RPMI8226 (cell line): ENCODE data around the gene OR8B4.
"Not testable (repeated sequence)": the region's sequence is repeated elsewhere in the genome, so short reads cannot be mapped to it uniquely, and the experiment has no call there.

ENCODE experiments used
- DNase-seq: peaks from one replicate; pipeline ENCODE4 v3.0.0-alpha.2; 2015

OR8B4 gene, protein sequence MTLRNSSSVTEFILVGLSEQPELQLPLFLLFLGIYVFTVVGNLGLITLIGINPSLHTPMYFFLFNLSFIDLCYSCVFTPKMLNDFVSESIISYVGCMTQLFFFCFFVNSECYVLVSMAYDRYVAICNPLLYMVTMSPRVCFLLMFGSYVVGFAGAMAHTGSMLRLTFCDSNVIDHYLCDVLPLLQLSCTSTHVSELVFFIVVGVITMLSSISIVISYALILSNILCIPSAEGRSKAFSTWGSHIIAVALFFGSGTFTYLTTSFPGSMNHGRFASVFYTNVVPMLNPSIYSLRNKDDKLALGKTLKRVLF

GRCh38 chr11:124424384-124424921, at the start of gene OR8B4:
Gene OR8B4, minus strand, starts transcription at chr11:124424871. Its CDS starts 0 bp downstream, at chr11:124424871.
- DNase-seq: no peak

DNA sequence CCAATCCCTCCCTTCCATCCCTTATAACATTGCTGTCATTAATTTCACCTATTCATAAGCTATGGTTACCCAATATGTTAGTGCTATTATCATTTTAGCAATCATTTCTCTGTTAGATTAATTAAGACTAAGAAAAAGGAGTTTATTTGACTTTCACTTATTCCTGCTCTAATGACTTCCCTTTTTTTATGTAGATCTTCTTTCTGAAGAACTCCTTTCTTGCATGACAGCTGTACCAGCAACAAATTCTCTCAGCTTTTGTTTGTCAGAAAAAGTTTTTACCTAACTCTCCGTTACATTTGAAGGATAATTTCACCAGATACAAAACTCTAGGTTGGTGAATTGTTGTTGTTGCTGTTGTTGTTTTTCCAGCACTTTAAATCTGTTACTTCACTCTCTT, 49.4 kb upstream of the OR8B4 start:
- no peak for DNase-seq

GRCh38 chr11:124473476-124473875, 48.8 kb upstream of the OR8B4 start:
- no peak for DNase-seq

DNA sequence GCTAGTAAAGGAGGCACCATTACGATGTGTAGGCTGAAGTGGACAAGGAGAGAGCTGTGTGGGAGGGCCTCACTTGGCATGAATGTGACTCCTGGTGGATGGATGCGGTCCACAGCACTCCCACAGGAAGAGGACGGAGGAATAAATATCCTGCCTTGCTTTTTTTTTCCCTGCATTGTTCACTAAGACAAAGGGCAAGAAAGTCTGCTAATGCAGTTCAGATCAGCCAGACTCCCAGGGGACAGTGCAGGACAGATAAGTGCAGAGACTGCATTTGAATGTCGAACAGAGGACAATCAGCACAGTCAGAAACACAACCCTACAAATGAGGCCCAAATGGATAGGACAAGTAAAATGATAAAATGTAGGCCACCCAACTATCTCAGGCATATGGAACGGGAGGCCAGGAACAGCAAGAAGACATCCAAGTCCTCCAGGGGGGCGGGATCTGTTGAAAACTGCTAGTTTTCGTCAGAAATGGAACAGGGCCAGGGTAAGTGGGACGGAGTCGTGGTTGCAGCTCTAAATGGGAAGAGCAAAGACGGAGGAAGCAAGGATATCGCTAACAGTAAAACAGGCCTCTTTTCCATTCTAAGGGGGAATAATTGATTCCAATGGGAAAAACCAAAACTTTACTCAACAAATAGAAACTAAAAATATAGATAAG, 46.0 kb upstream of the OR8B4 start:
- DNase-seq: no peak

DNA sequence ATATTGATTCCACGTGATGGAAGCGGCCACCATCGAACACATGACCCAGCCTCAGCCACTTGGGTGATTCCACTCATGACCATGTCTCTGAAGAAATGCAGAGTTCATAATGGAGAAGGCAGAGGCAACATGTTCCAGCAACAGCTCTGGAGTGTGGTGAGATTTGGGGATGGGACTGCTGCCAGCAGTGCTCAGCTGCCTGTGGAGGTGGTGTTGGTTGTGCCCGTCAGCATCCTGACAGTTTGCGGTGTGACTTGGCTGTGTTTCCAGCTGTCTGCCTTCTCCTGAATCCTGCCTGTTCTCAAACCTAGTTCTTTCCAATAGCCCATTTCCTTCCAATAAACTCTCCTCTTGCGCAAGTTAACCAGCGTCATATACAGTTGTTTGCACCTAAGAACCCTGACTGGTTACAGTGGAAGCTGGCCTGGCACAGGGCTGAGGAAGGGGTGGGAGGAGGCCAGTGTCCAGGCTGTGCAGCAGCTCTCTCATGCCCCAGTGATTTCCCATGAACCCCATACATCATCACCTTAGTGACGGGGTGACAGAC, 42.8 kb upstream of the OR8B4 start:
- DNase-seq: no peak

DNA sequence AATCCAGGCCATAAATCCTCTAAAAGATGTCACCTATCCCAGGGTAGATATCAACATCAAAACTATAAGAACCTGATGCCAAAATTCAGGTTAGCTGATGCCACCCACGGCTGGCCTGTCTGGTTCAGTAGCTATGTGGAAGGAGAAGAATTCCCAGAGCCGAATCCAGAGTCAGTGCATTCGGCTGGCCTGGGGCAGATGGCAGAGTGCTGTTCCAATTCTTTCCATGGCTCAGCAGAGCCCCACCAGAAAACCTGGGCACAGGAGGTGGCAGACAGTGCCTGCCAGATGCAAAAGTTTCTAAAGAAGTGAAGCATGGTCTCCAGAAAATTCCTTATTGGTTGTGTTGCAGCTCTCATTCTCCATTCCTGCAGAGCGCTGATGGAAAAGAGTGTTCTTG, 40.7 kb upstream of the OR8B4 start:
- no peak for DNase-seq

DNA sequence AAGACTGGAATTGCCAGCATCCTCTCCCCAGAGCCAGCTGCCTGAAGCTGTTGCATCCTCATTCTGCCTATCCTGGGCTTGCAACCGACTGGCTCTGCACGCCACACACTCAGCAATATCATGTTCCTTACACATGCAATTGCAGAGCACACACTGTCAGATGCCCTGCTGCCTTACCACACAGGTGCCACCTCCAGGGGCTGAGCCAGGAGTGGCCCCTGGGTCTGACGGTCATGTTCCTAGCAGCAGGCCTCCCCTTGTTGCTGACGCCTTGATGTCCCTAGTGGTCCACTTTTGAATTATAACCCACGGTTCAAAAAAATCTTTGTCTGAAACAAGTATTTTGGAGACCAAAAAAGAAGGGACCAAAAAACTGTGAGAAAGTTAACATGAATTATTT, 39.3 kb upstream of the OR8B4 start:
- no peak for DNase-seq

- DNase-seq: no peak
Measured at GRCh38 chr11:124463324-124463723, 38.7 kb upstream of the OR8B4 start.

- DNase-seq: no peak
Measured at GRCh38 chr11:124460459-124460858, 35.8 kb upstream of the OR8B4 start.

DNA sequence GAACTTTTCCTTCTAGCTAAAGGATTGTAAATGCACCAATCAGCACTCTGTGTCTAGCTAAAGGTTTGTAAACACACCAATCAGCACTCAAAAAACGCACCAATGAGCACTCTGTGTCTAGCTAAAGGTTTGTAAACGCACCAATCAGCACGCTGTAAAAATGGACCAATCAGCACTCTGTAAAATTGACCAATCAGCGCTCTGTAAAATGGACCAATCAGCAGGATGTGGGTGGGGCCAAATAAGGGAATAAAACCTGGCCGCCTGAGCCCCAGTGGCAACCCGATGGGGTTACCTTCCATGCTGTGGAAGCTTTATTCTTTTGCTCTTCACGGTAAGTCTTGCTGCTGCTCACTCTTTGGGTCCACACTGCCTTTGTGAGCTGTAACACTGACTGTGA, 34.7 kb upstream of the OR8B4 start:
- DNase-seq: not testable (repeated sequence)

DNA sequence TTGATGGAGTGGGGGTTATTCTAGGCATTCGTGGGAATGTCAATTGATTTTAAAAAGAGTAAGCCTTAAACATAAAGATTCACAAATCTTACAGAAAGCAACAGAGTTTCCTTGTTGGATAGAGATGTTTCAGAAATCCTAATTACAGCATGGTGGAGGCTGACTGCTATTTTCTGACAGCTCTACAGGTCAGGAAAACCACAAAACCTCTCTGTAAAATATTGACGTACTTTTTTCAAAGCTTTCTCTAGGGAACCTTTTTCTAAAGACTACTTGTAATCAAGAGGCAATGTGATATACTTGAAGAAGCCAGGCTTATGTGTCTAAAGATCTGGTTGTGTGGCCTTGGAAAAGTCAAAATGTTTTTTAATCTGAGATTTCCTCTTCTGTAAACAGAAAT, 29.9 kb upstream of the OR8B4 start:
- DNase-seq: no peak

- no peak for DNase-seq
Measured at GRCh38 chr11:124446916-124447315, 22.2 kb upstream of the OR8B4 start.

GRCh38 chr11:124445646-124446150, 21.0 kb upstream of the OR8B4 start, which contains the start of gene OR8B8:
Gene OR8B8, minus strand, starts transcription at chr11:124445696. Its CDS starts 4,611 bp downstream, at chr11:124441085.
- DNase-seq: no peak

GRCh38 chr11:124442847-124443246, 18.2 kb upstream of the OR8B4 start:
- no peak for DNase-seq

GRCh38 chr11:124442442-124442841, 17.8 kb upstream of the OR8B4 start:
- DNase-seq: no peak

- no peak for DNase-seq
Measured at GRCh38 chr11:124441519-124441918, 16.8 kb upstream of the OR8B4 start.

GRCh38 chr11:124441081-124441480, 16.4 kb upstream of the OR8B4 start:
- DNase-seq: no peak

GRCh38 chr11:124440608-124441007, 15.9 kb upstream of the OR8B4 start:
- no peak for DNase-seq

- no peak for DNase-seq
Measured at GRCh38 chr11:124434699-124435098, 10.0 kb upstream of the OR8B4 start.

DNA sequence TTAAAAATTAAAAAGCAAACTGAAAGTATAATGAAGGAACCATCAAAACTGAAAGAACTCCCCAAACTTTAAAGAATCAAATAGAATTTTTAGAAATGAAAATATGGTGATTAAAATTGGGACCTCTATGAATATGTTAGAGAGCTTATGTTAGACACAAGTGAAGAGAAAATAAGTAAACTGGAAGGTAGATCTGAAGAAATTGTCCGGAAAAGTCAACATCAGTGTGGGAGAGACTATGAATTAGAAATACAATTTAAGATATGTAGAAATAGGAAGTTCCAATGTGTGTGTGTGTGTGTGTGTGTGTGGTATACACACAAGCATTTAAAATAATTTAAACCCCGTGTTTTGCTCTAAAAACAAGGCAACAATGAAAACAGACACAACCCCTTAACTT, 4.9 kb upstream of the OR8B4 start:
- DNase-seq: no peak

DNA sequence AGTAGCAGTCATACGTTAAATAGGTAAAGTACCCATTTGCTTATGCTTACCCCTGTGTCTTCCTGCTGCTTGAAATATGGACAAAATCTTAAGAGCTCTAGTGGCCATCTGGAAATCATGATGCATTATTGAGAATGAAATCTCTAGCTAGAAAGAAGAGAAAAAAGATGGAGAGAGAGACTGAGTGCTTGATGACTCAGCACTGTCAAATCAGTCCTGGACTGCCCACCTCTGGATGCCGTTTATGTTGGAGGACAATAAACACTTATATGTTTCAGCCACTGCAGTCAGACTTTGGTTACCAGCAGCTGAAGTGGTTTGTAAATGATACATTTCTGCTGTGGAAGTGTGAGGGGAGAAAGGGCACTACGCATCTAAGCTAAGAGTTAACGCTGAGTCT, 3.6 kb downstream of the OR8B4 start:
- no peak for DNase-seq

DNA sequence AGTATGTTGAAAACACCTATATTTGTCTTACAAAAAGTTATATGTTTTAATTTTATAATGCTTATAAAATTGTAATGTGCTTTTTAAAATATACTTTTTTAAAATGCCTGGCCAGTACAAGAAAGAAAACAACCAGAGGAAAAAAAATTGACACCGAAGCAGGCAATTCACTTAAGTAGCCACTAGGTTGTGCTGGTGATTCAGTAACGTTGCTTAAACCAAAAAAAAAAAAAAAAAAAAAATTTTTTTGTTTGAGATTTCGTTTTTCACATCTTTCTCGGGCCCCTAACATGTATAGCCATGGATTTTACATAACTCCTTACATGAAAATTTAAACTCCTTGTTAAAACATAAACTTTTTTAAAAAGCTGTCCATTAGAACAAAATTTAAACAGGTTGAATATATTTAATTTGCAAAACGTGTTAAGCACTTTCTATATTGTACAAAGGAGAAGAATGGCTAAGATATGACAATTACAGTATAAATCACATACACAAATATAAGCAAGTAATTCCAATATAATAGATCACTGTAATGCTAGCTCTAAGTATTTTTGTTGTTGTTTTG, 9.2 kb downstream of the OR8B4 start:
- DNase-seq: peak; percentile 38

DNA sequence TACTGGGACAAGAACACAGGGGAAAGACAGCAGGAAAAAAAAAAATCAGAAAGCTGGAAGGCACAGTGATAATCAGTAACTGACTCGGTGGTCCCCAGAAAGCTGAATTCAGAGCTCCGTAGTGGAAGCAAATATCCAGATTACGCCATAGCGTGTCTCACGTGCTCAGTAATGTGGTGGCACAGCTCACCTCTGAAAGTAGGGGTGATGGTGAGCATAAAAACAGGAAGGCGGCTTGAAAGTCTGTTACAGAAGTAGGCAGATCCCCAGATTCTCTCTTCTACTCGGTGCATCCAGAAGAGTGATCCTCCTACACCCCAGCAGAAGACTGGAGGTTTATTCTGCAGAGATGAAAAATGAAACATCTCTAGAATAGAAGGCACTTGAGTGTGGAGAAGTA, 14.8 kb downstream of the OR8B4 start:
- DNase-seq: no peak
